ENCODE measurements around the gene AVL9.

DNA sequence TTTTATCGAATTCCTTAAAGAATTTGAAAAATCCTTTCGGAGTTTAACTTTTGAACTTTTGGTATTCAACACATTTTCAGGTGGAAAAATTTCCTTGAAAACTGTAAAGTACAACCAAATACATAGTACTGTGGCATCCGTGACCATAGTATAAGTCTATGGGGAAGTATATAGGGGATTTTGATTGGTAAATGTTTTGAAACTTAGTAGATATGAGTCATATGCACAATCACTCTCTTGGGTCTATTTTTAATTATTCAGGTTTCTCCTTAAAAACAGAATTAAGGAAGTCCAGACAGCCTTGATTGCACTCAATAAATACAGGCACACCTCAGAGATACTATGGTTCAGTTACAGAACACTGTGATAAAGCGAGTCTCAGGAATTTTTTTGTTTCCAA, 64.2 kb downstream of the AVL9 start:
- TF ChIP-seq RBAK (CRISPR knock-in tag; IDR thresholded peaks at IDR 0.05) (no peak), POLR2A (IDR thresholded peaks at IDR 0.05; ENCODE audit: insufficient read depth in 1 of 2, low read depth in 2 of 2, low read length in 2 of 2) (no peak), JUN (CRISPR knock-in tag; IDR thresholded peaks at IDR 0.05) (no peak), ELF1 (CRISPR knock-in tag; IDR thresholded peaks at IDR 0.05) (no peak), NFE2L1 (CRISPR knock-in tag; IDR thresholded peaks at IDR 0.05; ENCODE audit: borderline replicate concordance) (no peak), MYC (CRISPR knock-in tag; IDR thresholded peaks at IDR 0.05; ENCODE audit: borderline replicate concordance) (no peak), NR2F6 (IDR thresholded peaks at IDR 0.05) (no peak), NR2F6 (CRISPR knock-in tag; IDR thresholded peaks at IDR 0.05) (no peak)
- TF ChIP-seq, protein P1, sequence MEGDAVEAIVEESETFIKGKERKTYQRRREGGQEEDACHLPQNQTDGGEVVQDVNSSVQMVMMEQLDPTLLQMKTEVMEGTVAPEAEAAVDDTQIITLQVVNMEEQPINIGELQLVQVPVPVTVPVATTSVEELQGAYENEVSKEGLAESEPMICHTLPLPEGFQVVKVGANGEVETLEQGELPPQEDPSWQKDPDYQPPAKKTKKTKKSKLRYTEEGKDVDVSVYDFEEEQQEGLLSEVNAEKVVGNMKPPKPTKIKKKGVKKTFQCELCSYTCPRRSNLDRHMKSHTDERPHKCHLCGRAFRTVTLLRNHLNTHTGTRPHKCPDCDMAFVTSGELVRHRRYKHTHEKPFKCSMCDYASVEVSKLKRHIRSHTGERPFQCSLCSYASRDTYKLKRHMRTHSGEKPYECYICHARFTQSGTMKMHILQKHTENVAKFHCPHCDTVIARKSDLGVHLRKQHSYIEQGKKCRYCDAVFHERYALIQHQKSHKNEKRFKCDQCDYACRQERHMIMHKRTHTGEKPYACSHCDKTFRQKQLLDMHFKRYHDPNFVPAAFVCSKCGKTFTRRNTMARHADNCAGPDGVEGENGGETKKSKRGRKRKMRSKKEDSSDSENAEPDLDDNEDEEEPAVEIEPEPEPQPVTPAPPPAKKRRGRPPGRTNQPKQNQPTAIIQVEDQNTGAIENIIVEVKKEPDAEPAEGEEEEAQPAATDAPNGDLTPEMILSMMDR (CRISPR knock-in tag; IDR thresholded peaks at IDR 0.05): no peak

Measured in HepG2 (cell line).